Endothelial cell of umbilical vein (primary cell): ENCODE results near the gene MFAP2. TPM values are rescaled to one million over a fixed set of nuclear protein-coding genes. Genes with fewer than 3 reads are reported as not detected.

ENCODE experiments used
- BruUV-seq: library from RNA; stranded (reverse); fragments of 400-500 nt; replicated peaks from 2 replicates; lab custom pipeline; 2021; lab: Mats Ljungman, UMichigan
- CTCF ChIA-PET: fragments of 300-600, 350-600 bp; sonication (Branson Sonifier 250); formaldehyde crosslinking; loops from one replicate; lab custom pipeline; 2021; ENCODE audit warnings: antibody characterized with exemption, inconsistent platforms; lab: Charles Lee
- POLR2A ChIA-PET: fragments of 300-600, 350-600 bp; sonication (Branson Sonifier 250); formaldehyde crosslinking; loops from one replicate; lab custom pipeline; 2021; ENCODE audit warnings: antibody characterized with exemption, inconsistent platforms; lab: Charles Lee
- DNase-seq: peaks from one replicate; pipeline ENCODE4 v3.0.0-alpha.2; 2011; ENCODE audit warnings: low read depth, low spot score
- FAIRE-seq: peaks from 2 replicates; lab custom pipeline; 2011; peaks lifted over from hg19 to GRCh38; lab: Jason Lieb, UNC
- H2AFZ ChIP-seq: 2 replicates; pipeline ENCODE4 v1.6.0; 2012; ENCODE audit warnings: low read depth, low read length, control low read depth, inconsistent platforms
- H3K27ac ChIP-seq: 2 replicates; pipeline ENCODE4 v1.5.1; 2011; ENCODE audit warnings: low read depth, mild to moderate bottlenecking, control low read depth, low read length, moderate library complexity; ENCODE audit not compliant: insufficient read depth
- H3K27me3 ChIP-seq, 2 experiments: 2 replicates each; pipeline versions ENCODE4 v1.6.0 to v1.6.1; 2011; ENCODE audit warnings: low read length in 2 of 2, mixed read lengths in 1 of 2; ENCODE audit not compliant: control insufficient read depth in 2 of 2, insufficient read depth in 2 of 2
- H3K36me3 ChIP-seq, 2 experiments: 2 replicates in 1 of 2; 3 replicates in 1 of 2; pipeline ENCODE4 v1.5.1; 2011; ENCODE audit warnings: low read length in 2 of 2, mild to moderate bottlenecking in 1 of 2, moderate library complexity in 1 of 2; ENCODE audit not compliant: control insufficient read depth in 2 of 2, insufficient read depth in 2 of 2; ENCODE audit errors: extremely low read depth in 1 of 2
- H3K4me1 ChIP-seq: 3 replicates; pipeline ENCODE4 v1.5.1; 2011; ENCODE audit warnings: mild to moderate bottlenecking, low read length; ENCODE audit not compliant: control insufficient read depth, insufficient read depth; ENCODE audit errors: extremely low read depth
- H3K4me2 ChIP-seq: 2 replicates; pipeline ENCODE4 v1.6.1; 2011; ENCODE audit warnings: low read length, control low read depth, mixed read lengths; ENCODE audit not compliant: insufficient read depth
- H3K4me3 ChIP-seq, 3 experiments: fragments of 200-600 bp in 1 of 3; sonication (generic), shearing (Covaris generic) in 1 of 3; replicated peaks in 1 of 3; 2 replicates each; pipeline ENCODE4 v1.5.1; 2011 to 2016; ENCODE audit warnings: control low read depth in 3 of 3, low read length in 3 of 3, mild to moderate bottlenecking in 2 of 3, inconsistent platforms in 1 of 3, low read depth in 1 of 3, moderate library complexity in 1 of 3; ENCODE audit not compliant: insufficient read depth in 1 of 3
- H3K79me2 ChIP-seq: 2 replicates; pipeline ENCODE4 v1.6.0; 2012; ENCODE audit warnings: low read length, inconsistent platforms; ENCODE audit not compliant: control insufficient read depth, insufficient read depth
- H3K9ac ChIP-seq: replicated peaks from 2 replicates; pipeline ENCODE3; 2011; ENCODE audit warnings: low read length, control low read depth; ENCODE audit not compliant: insufficient read depth; ENCODE audit errors: extremely low read depth
- H3K9me1 ChIP-seq: replicated peaks from 3 replicates; pipeline ENCODE4 v1.6.0; 2011; ENCODE audit warnings: mild to moderate bottlenecking, low read length; ENCODE audit not compliant: control insufficient read depth, insufficient read depth; ENCODE audit errors: extremely low read depth
- H3K9me3 ChIP-seq: replicated peaks from 2 replicates; pipeline ENCODE4 v1.5.1; 2012; ENCODE audit warnings: low read length, inconsistent platforms; ENCODE audit not compliant: control insufficient read depth, insufficient read depth
- H4K20me1 ChIP-seq: replicated peaks from 2 replicates; pipeline ENCODE3; 2011; ENCODE audit warnings: mild to moderate bottlenecking, low read length; ENCODE audit not compliant: control insufficient read depth, insufficient read depth; ENCODE audit errors: extremely low read depth
- EZH2 ChIP-seq: IDR thresholded peaks from 2 replicates; pipeline ENCODE4 v1.6.1; 2012; ENCODE audit warnings: borderline replicate concordance, low read depth, mild to moderate bottlenecking, moderate library complexity, low read length, inconsistent platforms; ENCODE audit not compliant: severe bottlenecking
- FOS ChIP-seq: IDR thresholded peaks from 2 replicates; pipeline ENCODE4 v1.6.1; 2011; ENCODE audit warnings: mild to moderate bottlenecking, low read length, moderate library complexity, borderline replicate concordance; ENCODE audit not compliant: insufficient read depth
- GATA2 ChIP-seq: IDR thresholded peaks from 2 replicates; pipeline ENCODE4 v1.7.0; 2011; ENCODE audit warnings: low read depth, mild to moderate bottlenecking, moderate library complexity, mixed read lengths, low read length; ENCODE audit not compliant: insufficient read length, insufficient read depth
- JUN ChIP-seq: IDR thresholded peaks from 2 replicates; pipeline ENCODE4 v1.6.1; 2011; ENCODE audit warnings: borderline replicate concordance, low read depth; ENCODE audit not compliant: insufficient read length, insufficient read depth
- MAX ChIP-seq: IDR thresholded peaks from 2 replicates; pipeline ENCODE4 v1.6.1; 2011; ENCODE audit not compliant: insufficient read depth, insufficient read length
- MYC ChIP-seq: IDR thresholded peaks from one replicate; pipeline ENCODE4 v1.6.1; 2011; ENCODE audit warnings: mild to moderate bottlenecking, low read depth, low read length
- POLR2A ChIP-seq: IDR thresholded peaks from 2 replicates; pipeline ENCODE4 v1.6.1; 2012; ENCODE audit warnings: low read depth, mild to moderate bottlenecking, control low read depth, low read length
- POLR2AphosphoS5 ChIP-seq: IDR thresholded peaks from 2 replicates; pipeline ENCODE4 v1.6.1; 2012; ENCODE audit warnings: low read depth, mild to moderate bottlenecking, control low read depth, low read length, moderate library complexity; ENCODE audit not compliant: insufficient read depth
- dilution Hi-C: fragments of 300-500 bp; cut with MboI; formaldehyde crosslinking; loops from one replicate; pipeline ENCODE4 v1.15.0; 2019; ENCODE audit warnings: low sequenced_read_pairs; ENCODE audit not compliant: extremely low pct_ligation_motif_present
- intact Hi-C: fragments of 100-400 bp; cut with micrococcal nuclease; formaldehyde crosslinking; loops from one replicate; pipeline ENCODE4 v1.10.0; 2022
- polyA plus RNA-seq, 4 experiments: library from polyadenylated mRNA; depleted of rRNA in 3 of 4; stranded (reverse) in 3 of 4; unstranded in 1 of 4; fragments of >200 nt; gene quantifications; 2 replicates each; pipeline versions ENCODE4 v1.2.1 to v1.2.3, GENCODE V29; 2011 to 2012; ENCODE audit warnings: missing spikeins in 1 of 4
- total RNA-seq: library from RNA; stranded (reverse); gene quantifications from 2 replicates; pipeline ENCODE4 v1.2.3, GENCODE V29; 2021
- TF ChIP-seq, protein P1 (sequence below), 2 donors: IDR thresholded peaks; 1 replicate in 1 of 2; 2 replicates in 1 of 2; pipeline ENCODE4 v1.5.1; 2011; ENCODE audit warnings: low read length in 2 of 2, mild to moderate bottlenecking in 2 of 2, moderate library complexity in 2 of 2, control low read depth in 1 of 2, inconsistent platforms in 1 of 2, low read depth in 1 of 2; ENCODE audit not compliant: insufficient read depth in 1 of 2; ENCODE audit errors: extremely low read depth in 1 of 2

The MFAP2 gene
- total and polyA plus RNA-seq, 2 donors (not counting 3 experiments of a cell fraction or from before 2014, with no cell fraction given) = 37.9 to 138 TPM

GRCh38 chr1:16927711-16928485 is 52.5 kb downstream of the MFAP2 start:
- Histone ChIP-seq H3K4me3 (no peak overlapping the region), H3K36me3 (no peaks in the 10 kb centered on the region), H3K9me1 (no peaks in the 10 kb centered on the region), H3K4me1 (no peaks in the 10 kb centered on the region), H3K9me3 (no peaks in the 10 kb centered on the region), H3K27ac (no peak overlapping the region), H3K9ac (no peak overlapping the region), H3K79me2 (no peaks in the 10 kb centered on the region), H2AFZ (no peak overlapping the region), H3K4me2 (no peak overlapping the region), H3K27me3 (no peaks in the 10 kb centered on the region), H4K20me1 (no peaks in the 10 kb centered on the region)
- dilution Hi-C loops (no loop called here), intact Hi-C loops (no loop called here)
- DNase-seq (no peak), FAIRE-seq (no peak)
- no TSS peak for BruUV-seq
- TF ChIP-seq POLR2AphosphoS5 = no peak
- TF ChIP-seq GATA2 = no peak
- no peak for TF ChIP-seq POLR2A
- TF ChIP-seq, protein P1, sequence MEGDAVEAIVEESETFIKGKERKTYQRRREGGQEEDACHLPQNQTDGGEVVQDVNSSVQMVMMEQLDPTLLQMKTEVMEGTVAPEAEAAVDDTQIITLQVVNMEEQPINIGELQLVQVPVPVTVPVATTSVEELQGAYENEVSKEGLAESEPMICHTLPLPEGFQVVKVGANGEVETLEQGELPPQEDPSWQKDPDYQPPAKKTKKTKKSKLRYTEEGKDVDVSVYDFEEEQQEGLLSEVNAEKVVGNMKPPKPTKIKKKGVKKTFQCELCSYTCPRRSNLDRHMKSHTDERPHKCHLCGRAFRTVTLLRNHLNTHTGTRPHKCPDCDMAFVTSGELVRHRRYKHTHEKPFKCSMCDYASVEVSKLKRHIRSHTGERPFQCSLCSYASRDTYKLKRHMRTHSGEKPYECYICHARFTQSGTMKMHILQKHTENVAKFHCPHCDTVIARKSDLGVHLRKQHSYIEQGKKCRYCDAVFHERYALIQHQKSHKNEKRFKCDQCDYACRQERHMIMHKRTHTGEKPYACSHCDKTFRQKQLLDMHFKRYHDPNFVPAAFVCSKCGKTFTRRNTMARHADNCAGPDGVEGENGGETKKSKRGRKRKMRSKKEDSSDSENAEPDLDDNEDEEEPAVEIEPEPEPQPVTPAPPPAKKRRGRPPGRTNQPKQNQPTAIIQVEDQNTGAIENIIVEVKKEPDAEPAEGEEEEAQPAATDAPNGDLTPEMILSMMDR (IDR thresholded peaks at IDR 0.05; ENCODE audit: extremely low read depth in 1 of 2, insufficient read depth in 1 of 2, low read depth in 1 of 2, low read length in 2 of 2) = no peak
- no peak for TF ChIP-seq FOS
- ChIA-PET CTCF (no interaction called here), POLR2A (no interaction called here)

GRCh38 chr1:16927256-16927655 is 53.2 kb downstream of the MFAP2 start:
- ChIA-PET CTCF (no interaction called here), POLR2A (no interaction called here)
- Histone ChIP-seq H3K4me2 (no peak overlapping the region), H3K36me3 (no peaks in the 10 kb centered on the region), H3K79me2 (no peaks in the 10 kb centered on the region), H2AFZ (no peak overlapping the region), H3K9me1 (no peaks in the 10 kb centered on the region), H3K9me3 (no peaks in the 10 kb centered on the region), H3K9ac (no peak overlapping the region), H4K20me1 (no peaks in the 10 kb centered on the region), H3K27me3 (no peaks in the 10 kb centered on the region), H3K27ac (no peak overlapping the region), H3K4me3 (no peak overlapping the region), H3K4me1 (no peaks in the 10 kb centered on the region)
- TF ChIP-seq MAX (no peak), POLR2AphosphoS5 (no peak), EZH2 (no peak), JUN (no peak), MYC (no peak), FOS (no peak), POLR2A (no peak), GATA2 (no peak)
- TF ChIP-seq, protein P1 (IDR thresholded peaks at IDR 0.05; ENCODE audit: extremely low read depth in 1 of 2, insufficient read depth in 1 of 2, low read depth in 1 of 2, low read length in 2 of 2) = no peak
- DNase-seq (no peak), FAIRE-seq (no peak)
- BruUV-seq = no TSS peak
- intact Hi-C loops (no loop called here), dilution Hi-C loops (no loop called here)
